Retinal pigment epithelial cell (primary cell): Measurements from ENCODE around the gene SLC6A2.

Experiments used
- DNase-seq: peaks from one replicate; pipeline ENCODE4 v3.0.0-alpha.2; 2010; ENCODE audit warnings: low read depth
- H3K4me3 ChIP-seq: 2 replicates; pipeline ENCODE4 v1.5.1; 2011; ENCODE audit warnings: mild to moderate bottlenecking, low read length, control low read depth, moderate library complexity
- CTCF ChIP-seq: conservative IDR thresholded peaks from 2 replicates; pipeline ENCODE4 v1.5.1; 2011; ENCODE audit warnings: low read depth, low read length, control low read depth, inconsistent platforms

The SLC6A2 gene

GRCh38 chr16:55658898-55659420 lies 3.2 kb downstream of the SLC6A2 start:
- no peak overlapping the region for H3K4me3 ChIP-seq
- no peak for DNase-seq
- no peak for TF ChIP-seq CTCF

- no peak for DNase-seq
- TF ChIP-seq CTCF, result no peak
- H3K4me3 ChIP-seq, result no peak overlapping the region
Measured at GRCh38 chr16:55660026-55660425, 4.2 kb downstream of the SLC6A2 start.

GRCh38 chr16:55660828-55661227 lies 5.0 kb downstream of the SLC6A2 start:
- no peak for TF ChIP-seq CTCF
- no peak overlapping the region for H3K4me3 ChIP-seq
- DNase-seq, result no peak

- TF ChIP-seq CTCF, result no peak
- no peak for DNase-seq
- H3K4me3 ChIP-seq, result no peak overlapping the region
Measured at GRCh38 chr16:55661941-55662643, 6.3 kb downstream of the SLC6A2 start.

GRCh38 chr16:55662644-55663031 lies 6.8 kb downstream of the SLC6A2 start:
- no peak for DNase-seq

GRCh38 chr16:55663225-55663624 lies 7.4 kb downstream of the SLC6A2 start:
- DNase-seq, result no peak
- no peak overlapping the region for H3K4me3 ChIP-seq
- TF ChIP-seq CTCF, result no peak

More at GRCh38 chr16:55662644-55663031, 6.8 kb downstream of the SLC6A2 start:
- H3K4me3 ChIP-seq, result no peak overlapping the region
- TF ChIP-seq CTCF, result no peak
